ENCODE data around the gene CLIP3. TPM values are rescaled to one million over a fixed set of nuclear protein-coding genes. Genes with fewer than 3 reads are reported as not detected.
"Not testable (repeated sequence)": the region's sequence is repeated elsewhere in the genome, so short reads cannot be mapped to it uniquely, and the experiment has no call there.

Gene CLIP3
- polyA plus RNA-seq, 1 donor = 15.5 TPM

- not testable (repeated sequence) for DNase-seq (ENCODE audit: low read depth)
Observed at GRCh38 chr19:35980997-35981396, 51.7 kb downstream of the CLIP3 start.

GRCh38 chr19:35978832-35979365, 53.8 kb downstream of the CLIP3 start:
- DNase-seq (ENCODE audit: low read depth) = no peak

DNA sequence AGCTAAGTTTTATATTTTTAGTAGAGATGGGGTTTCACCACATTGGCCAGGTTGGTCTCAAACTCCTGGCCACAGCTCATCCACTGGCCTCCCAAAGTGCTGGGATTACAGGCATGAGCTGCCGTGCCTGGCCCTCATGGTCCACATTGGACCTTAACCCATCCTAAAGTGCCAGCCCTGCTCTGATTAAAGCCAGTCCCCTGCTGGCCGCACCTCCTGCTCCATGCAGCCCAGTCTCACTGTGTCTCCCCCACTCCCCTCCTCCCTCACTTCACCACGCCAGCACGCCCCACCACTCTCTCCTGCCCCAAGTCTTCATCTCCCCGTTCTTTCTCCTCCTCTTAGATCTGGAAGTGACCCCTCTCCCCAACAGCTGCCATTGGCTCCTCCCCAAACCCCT, 54.4 kb downstream of the CLIP3 start:
- no peak for DNase-seq (ENCODE audit: low read depth)

GRCh38 chr19:35977446-35978222, 55.0 kb downstream of the CLIP3 start:
- DNase-seq (ENCODE audit: low read depth) = no peak

DNA sequence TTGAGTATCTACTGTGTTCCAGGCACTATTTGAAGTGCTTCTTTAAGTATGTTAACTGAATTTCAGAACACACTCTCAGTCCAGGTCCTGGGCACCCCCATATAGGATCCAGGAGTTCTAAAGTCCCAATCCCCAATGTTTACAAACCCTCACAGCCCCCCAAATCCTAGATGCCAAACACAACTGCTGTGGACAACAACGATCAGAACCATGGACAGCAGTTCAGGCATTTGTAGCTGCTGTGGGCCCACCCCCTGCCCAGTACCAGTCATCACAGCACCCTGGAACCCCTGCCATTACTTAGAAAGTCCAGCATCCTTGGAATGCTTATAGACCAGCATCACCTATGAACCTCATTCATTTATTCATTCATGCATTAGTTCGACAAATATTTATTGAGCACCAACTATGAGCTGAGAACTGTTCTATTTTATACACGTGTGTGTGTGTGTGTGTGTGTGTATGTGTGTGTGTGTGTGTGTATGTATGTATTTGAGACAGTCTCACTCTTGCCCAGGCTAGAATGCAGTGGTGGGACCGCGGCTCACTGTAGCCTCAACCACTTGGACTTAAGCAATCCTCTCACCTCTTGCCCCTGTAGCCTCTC, 57.0 kb downstream of the CLIP3 start:
- no peak for DNase-seq (ENCODE audit: low read depth)

GRCh38 chr19:35973487-35973886, 59.2 kb downstream of the CLIP3 start:
- no peak for DNase-seq (ENCODE audit: low read depth)

DNA sequence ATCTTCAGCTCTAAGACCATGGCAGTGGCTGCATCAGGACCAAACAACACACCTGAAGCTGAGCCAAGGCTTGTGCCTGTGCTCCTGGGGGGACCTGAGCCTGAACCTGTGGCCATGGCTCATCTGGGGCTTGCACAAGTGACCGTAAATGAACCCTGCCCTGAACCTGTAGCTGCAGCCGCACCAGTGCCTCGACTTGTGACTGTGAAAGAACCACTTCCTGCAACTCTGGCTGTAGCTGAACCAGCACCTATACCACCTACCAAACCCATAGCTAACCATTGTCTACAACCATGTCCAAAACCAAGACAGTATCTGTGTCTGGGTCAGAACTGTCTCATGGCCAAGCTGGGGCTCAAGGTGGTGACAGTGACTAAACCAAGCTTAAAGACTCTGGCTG, 65.9 kb downstream of the CLIP3 start:
- DNase-seq (ENCODE audit: low read depth) = no peak

Other genes with a start within 250 kb of the CLIP3 start
- gene PRODH2, start 220.0 kb downstream of the CLIP3 start, polyA plus RNA-seq (ENCODE audit: insufficient read length) = not detected
- 0.24 TPM for gene NPHS1, start 180.4 kb downstream of the CLIP3 start, polyA plus RNA-seq (ENCODE audit: insufficient read length)
- gene KIRREL2, start 176.0 kb downstream of the CLIP3 start, polyA plus RNA-seq (ENCODE audit: insufficient read length) = 0.28 TPM
- gene APLP1, start 164.3 kb downstream of the CLIP3 start, polyA plus RNA-seq (ENCODE audit: insufficient read length) = 7.1 TPM
- 1.2 TPM for gene NFKBID, start 132.3 kb downstream of the CLIP3 start, polyA plus RNA-seq (ENCODE audit: insufficient read length)
- 4.7 TPM for gene HCST, start 130.3 kb downstream of the CLIP3 start, polyA plus RNA-seq (ENCODE audit: insufficient read length)
- gene TYROBP, start 124.6 kb downstream of the CLIP3 start, polyA plus RNA-seq (ENCODE audit: insufficient read length) = 14.7 TPM
- 7.0 TPM for gene LRFN3, start 96.5 kb downstream of the CLIP3 start, polyA plus RNA-seq (ENCODE audit: insufficient read length)
- 12.9 TPM for gene SDHAF1, start 37.7 kb downstream of the CLIP3 start, polyA plus RNA-seq (ENCODE audit: insufficient read length)
- gene SYNE4, start 24.1 kb downstream of the CLIP3 start, polyA plus RNA-seq (ENCODE audit: insufficient read length) = 0.59 TPM
- 8.5 TPM for gene ALKBH6, start 18.7 kb downstream of the CLIP3 start, polyA plus RNA-seq (ENCODE audit: insufficient read length)
- gene THAP8, start 21.4 kb upstream of the CLIP3 start, polyA plus RNA-seq (ENCODE audit: insufficient read length) = 8.6 TPM
- 2.5 TPM for gene WDR62, start 22.0 kb upstream of the CLIP3 start, polyA plus RNA-seq (ENCODE audit: insufficient read length)
- not detected for gene OVOL3, start 78.3 kb upstream of the CLIP3 start, polyA plus RNA-seq (ENCODE audit: insufficient read length)
- gene POLR2I, start 82.0 kb upstream of the CLIP3 start, polyA plus RNA-seq (ENCODE audit: insufficient read length) = 42.3 TPM
- gene TBCB, start 82.6 kb upstream of the CLIP3 start, polyA plus RNA-seq (ENCODE audit: insufficient read length) = 80.0 TPM
- 464 TPM for gene CAPNS1, start 107.2 kb upstream of the CLIP3 start, polyA plus RNA-seq (ENCODE audit: insufficient read length)
- gene COX7A1, start 119.6 kb upstream of the CLIP3 start, polyA plus RNA-seq (ENCODE audit: insufficient read length) = 219 TPM
- 5.9 TPM for gene ZNF565, start 181.8 kb upstream of the CLIP3 start, polyA plus RNA-seq (ENCODE audit: insufficient read length)
- gene ZNF146, start 182.2 kb upstream of the CLIP3 start, polyA plus RNA-seq (ENCODE audit: insufficient read length) = 60.5 TPM

Measured in forelimb muscle (tissue), 1 donor.